Loucy (cell line): ENCODE results near the gene ZNF775.

Experiments
- H2AFZ ChIP-seq: fragments of 200-600 bp; sonication (generic); 2 replicates; pipeline ENCODE4 v1.6.0; 2016; ENCODE audit warnings: antibody characterized with exemption, mild to moderate bottlenecking, low read length, moderate library complexity
- H3F3A ChIP-seq: fragments of 200-600 bp; 2 replicates; pipeline ENCODE4 v1.6.0; 2016; ENCODE audit warnings: antibody characterized with exemption, low read depth, mild to moderate bottlenecking
- H3K27me3 ChIP-seq: fragments of 200-600 bp; sonication (generic); 2 replicates; pipeline ENCODE4 v1.6.1; 2014; ENCODE audit warnings: low read length, mild to moderate bottlenecking; ENCODE audit not compliant: insufficient read depth, poor library complexity, severe bottlenecking
- H3K36me3 ChIP-seq: fragments of 200-600 bp; sonication (generic); 2 replicates; pipeline ENCODE4 v1.6.1; 2016; ENCODE audit warnings: low read length; ENCODE audit not compliant: insufficient read depth
- H3K4me1 ChIP-seq: fragments of 200-600 bp; sonication (generic); 2 replicates; pipeline ENCODE4 v1.5.1; 2014; ENCODE audit warnings: low read length, mild to moderate bottlenecking; ENCODE audit not compliant: insufficient read depth, poor library complexity, severe bottlenecking
- H3K4me2 ChIP-seq: fragments of 200-600 bp; sonication (generic); 2 replicates; pipeline ENCODE4 v1.6.0; 2014; ENCODE audit warnings: antibody characterized with exemption, low read length, low read depth, mild to moderate bottlenecking; ENCODE audit not compliant: poor library complexity, severe bottlenecking
- H3K4me3 ChIP-seq: fragments of 200-600 bp; sonication (generic); 2 replicates; pipeline ENCODE4 v1.5.1; 2014; ENCODE audit warnings: low read length, mild to moderate bottlenecking, mixed read lengths; ENCODE audit not compliant: poor library complexity, severe bottlenecking
- H3K79me2 ChIP-seq: fragments of 200-600 bp; sonication (generic); 2 replicates; pipeline ENCODE4 v1.6.1; 2014; ENCODE audit warnings: low read length; ENCODE audit not compliant: insufficient read depth
- H3K9ac ChIP-seq: fragments of 200-600 bp; sonication (generic); 2 replicates; pipeline ENCODE4 v1.6.0; 2014; ENCODE audit warnings: mild to moderate bottlenecking, low read depth, low read length, moderate library complexity; ENCODE audit not compliant: poor library complexity, severe bottlenecking
- H3K9me2 ChIP-seq: fragments of 200-600 bp; sonication (generic); replicated peaks from 2 replicates; pipeline ENCODE4 v1.6.1; 2016; ENCODE audit warnings: low read depth, low read length, mixed read lengths
- H3K9me3 ChIP-seq: fragments of 200-600 bp; sonication (generic); 2 replicates; pipeline ENCODE4 v1.6.1; 2014; ENCODE audit warnings: mild to moderate bottlenecking, antibody characterized with exemption, low read length, low read depth; ENCODE audit not compliant: insufficient read depth
- H4K20me1 ChIP-seq: fragments of 200-600 bp; sonication (generic); 2 replicates; pipeline ENCODE4 v1.6.0; 2014; ENCODE audit warnings: antibody characterized with exemption, low read length, mild to moderate bottlenecking; ENCODE audit not compliant: insufficient read depth, poor library complexity, severe bottlenecking
- EZH2phosphoT487 ChIP-seq: fragments of 200-600 bp; IDR thresholded peaks from 2 replicates; pipeline ENCODE4 v1.6.1; 2018; ENCODE audit warnings: antibody characterized with exemption, mild to moderate bottlenecking, moderate library complexity, borderline replicate concordance
- TF ChIP-seq, protein P1 (sequence below): fragments of 200-600 bp; sonication (generic); conservative IDR thresholded peaks from 2 replicates; pipeline ENCODE4 v1.5.1; 2014; ENCODE audit warnings: mild to moderate bottlenecking, antibody characterized with exemption, low read length

ZNF775 gene

DNA sequence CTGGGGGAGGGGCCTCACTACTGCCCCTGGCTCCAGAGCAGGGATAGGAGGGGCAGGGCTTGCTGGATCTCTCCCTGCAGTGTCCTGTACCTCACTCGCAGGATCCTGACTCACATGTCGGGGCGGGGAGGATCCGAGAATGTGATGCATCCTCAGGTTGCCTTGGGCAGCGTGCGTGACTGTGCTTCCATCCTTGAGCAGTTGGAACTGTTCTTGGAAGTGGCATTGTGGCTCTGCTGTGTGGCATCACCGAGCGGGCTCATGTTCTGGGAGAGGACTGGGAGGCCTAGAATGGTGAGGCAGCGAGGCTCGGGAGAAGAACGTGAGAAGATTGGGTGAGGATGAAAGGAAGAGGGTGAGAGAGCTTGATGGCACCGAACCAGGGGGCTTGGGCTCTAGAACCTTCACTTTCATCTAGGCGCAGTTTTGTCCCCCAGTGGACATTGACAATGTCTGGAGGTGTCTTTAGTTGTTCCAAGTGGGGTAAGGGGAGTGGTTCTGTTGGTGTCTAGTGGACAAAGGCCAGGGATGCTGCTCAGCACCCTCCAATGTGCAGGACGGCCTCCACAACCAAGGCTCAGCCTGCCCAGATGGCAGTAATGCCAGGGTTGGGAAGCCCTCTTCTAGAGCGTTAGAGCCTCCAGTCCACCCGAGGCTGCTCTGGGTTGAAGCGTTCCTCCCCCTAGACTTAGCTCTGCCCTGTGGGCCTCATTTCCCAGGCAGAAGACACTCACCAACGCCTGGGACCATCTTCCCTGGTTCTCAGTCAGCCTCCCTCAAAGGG is 46.1 kb upstream of the ZNF775 start:
- H3K9ac ChIP-seq: no peak overlapping the region

DNA sequence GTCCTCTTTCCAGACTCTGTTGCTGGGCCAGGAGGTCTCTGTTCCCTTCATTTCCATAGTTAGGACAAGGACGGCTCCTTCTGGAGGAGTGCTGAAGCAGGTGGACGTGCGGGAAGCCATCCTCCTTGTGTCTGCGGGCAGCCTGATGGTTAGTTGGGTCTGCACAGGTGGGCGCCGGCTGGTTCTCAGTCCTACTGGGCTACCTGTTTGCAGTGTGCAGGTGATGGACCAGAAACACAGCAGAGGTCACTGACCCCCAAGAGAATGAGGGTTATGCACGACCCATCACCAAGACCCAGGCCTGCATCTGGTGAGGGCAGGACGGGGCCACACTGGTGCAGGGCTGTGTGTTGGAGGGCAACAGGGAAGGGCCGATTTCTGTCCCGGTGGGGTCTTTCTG is 45.5 kb upstream of the ZNF775 start:
- no peaks in the 10 kb centered on the region for H4K20me1 ChIP-seq

More for the DNA sequence above, 46.1 kb upstream of the ZNF775 start:
- H3F3A ChIP-seq: no peaks in the 10 kb centered on the region
- H2AFZ ChIP-seq: no peak overlapping the region
- peaks cover 21% of the 10 kb centered on the region; the same call in 1 of the 2 replicates for H3K79me2 ChIP-seq
- peaks cover 49% of the 10 kb centered on the region for H3K36me3 ChIP-seq
- no peak overlapping the region for H3K4me3 ChIP-seq
- H3K4me2 ChIP-seq: no peak overlapping the region
- H3K27me3 ChIP-seq: no peaks in the 10 kb centered on the region
- H4K20me1 ChIP-seq: peaks cover 2% of the 10 kb centered on the region
- H3K9me3 ChIP-seq: no peaks in the 10 kb centered on the region
- no peak for TF ChIP-seq EZH2phosphoT487
- TF ChIP-seq, protein P1, sequence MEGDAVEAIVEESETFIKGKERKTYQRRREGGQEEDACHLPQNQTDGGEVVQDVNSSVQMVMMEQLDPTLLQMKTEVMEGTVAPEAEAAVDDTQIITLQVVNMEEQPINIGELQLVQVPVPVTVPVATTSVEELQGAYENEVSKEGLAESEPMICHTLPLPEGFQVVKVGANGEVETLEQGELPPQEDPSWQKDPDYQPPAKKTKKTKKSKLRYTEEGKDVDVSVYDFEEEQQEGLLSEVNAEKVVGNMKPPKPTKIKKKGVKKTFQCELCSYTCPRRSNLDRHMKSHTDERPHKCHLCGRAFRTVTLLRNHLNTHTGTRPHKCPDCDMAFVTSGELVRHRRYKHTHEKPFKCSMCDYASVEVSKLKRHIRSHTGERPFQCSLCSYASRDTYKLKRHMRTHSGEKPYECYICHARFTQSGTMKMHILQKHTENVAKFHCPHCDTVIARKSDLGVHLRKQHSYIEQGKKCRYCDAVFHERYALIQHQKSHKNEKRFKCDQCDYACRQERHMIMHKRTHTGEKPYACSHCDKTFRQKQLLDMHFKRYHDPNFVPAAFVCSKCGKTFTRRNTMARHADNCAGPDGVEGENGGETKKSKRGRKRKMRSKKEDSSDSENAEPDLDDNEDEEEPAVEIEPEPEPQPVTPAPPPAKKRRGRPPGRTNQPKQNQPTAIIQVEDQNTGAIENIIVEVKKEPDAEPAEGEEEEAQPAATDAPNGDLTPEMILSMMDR: no peak
- peaks cover under 1% of the 10 kb centered on the region for H3K4me1 ChIP-seq
- no peaks in the 10 kb centered on the region for H3K9me2 ChIP-seq

DNA sequence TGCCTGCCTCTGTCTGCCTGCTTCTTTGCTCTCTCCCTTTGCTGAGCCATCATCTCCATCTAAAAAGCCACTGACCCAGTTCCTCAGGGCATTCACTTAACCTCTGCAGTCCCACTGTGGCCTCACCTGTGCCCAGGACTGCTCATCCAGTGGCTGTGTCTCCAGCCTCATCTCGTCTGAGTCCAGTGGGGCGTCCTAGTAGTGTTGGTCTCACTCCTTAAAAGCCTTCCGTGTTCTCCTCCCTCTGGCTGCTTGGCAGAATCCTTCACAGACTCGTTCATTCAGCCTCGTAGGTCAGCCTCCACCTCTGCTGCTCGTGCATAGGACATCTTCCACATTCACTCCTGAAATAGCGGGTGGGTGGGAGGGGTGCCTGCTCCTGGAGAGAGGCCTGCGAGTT is 45.0 kb upstream of the ZNF775 start:
- Histone ChIP-seq H3K27me3 (no peaks in the 10 kb centered on the region), H3K9me3 (no peaks in the 10 kb centered on the region), H2AFZ (no peak overlapping the region), H3K36me3 (peaks cover 43% of the 10 kb centered on the region; the same call in 1 of the 2 replicates), H3K4me1 (no peaks in the 10 kb centered on the region), H3K4me3 (no peak overlapping the region), H3K79me2 (peaks cover 10% of the 10 kb centered on the region; the same call in 1 of the 2 replicates), H4K20me1 (no peaks in the 10 kb centered on the region), H3F3A (no peaks in the 10 kb centered on the region), H3K4me2 (no peak overlapping the region), H3K9me2 (no peaks in the 10 kb centered on the region), H3K9ac (no peak overlapping the region)
- TF ChIP-seq, protein P1: no peak
- no peak for TF ChIP-seq EZH2phosphoT487

More for the DNA sequence above, 45.5 kb upstream of the ZNF775 start:
- H3K9me2 ChIP-seq: no peaks in the 10 kb centered on the region
- no peaks in the 10 kb centered on the region for H3F3A ChIP-seq
- no peaks in the 10 kb centered on the region for H3K4me1 ChIP-seq
- peaks cover 14% of the 10 kb centered on the region; the same call in 1 of the 2 replicates for H3K79me2 ChIP-seq
- no peaks in the 10 kb centered on the region for H3K27me3 ChIP-seq
- no peaks in the 10 kb centered on the region for H3K9me3 ChIP-seq
- H3K4me3 ChIP-seq: no peak overlapping the region
- TF ChIP-seq, protein P1: no peak
- no peak for TF ChIP-seq EZH2phosphoT487
- H3K9ac ChIP-seq: no peak overlapping the region
- peaks cover 47% of the 10 kb centered on the region; the same call in 1 of the 2 replicates for H3K36me3 ChIP-seq
- no peak overlapping the region for H2AFZ ChIP-seq
- no peak overlapping the region for H3K4me2 ChIP-seq
